Body of pancreas (tissue), 4 donors: ENCODE data around the gene PATJ.

Experiments
- POLR2A ChIP-seq, 3 donors: fragments of 450-650 bp; IDR thresholded peaks; one replicate each; pipeline ENCODE4 v1.6.1; 2016; ENCODE audit warnings: antibody characterized with exemption in 3 of 3, mild to moderate bottlenecking in 2 of 3
- TF ChIP-seq, protein P1 (sequence below), 7 experiments: fragments of 450-650 bp in 4 of 7; fragments of 200-600 bp in 3 of 7; sonication (generic) in 3 of 7; IDR thresholded peaks; one replicate each; pipeline ENCODE4 v1.5.1; 2016 to 2019; ENCODE audit warnings: antibody characterized with exemption in 7 of 7

DNA sequence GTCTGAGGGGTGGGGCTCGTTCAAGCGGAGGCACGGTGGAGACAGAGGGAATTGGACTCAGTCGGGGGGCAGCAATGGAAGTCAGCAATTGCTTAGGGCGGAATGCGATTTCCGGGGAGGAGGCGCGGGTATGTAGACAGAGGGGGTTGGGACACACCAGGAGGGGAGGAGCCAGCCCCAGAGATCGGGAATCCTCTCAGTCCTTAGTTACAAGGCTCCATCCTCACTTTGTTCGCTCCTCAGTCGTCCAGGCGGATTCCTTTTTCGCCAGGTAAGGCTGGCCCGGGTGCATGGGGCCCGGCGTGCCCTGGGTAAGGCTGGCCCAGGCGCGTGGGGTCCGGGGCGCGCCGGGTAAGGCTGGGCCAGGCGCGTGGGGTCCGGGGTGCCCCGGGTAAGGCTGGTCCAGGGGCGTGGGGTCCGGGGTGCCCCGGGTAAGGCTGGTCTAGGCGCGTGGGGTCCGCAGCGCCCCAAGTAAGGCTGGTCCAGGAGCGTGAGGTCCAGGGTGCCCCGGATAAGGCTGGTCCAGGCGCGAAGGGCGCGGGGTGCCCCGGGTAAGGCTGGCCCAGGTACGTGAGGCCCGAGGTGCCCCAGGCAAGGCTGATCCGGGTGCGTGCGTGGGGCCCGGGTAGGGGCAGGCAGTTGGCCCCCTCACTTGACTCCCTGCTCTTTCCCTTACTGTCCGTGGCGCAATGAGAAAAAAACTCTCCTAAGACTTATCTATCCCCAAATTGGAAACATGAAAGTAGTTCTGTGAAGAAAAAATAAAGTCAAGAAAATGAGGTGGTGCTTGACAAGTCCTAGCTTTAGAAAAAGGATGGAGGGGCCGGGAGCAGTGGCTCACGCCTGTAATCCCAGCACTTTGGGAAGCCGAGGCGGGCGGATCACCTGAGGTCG is 452.6 kb downstream of the PATJ start, which contains the start of gene L1TD1:
- no peak for TF ChIP-seq POLR2A (IDR thresholded peaks at IDR 0.05)
- TF ChIP-seq, protein P1, sequence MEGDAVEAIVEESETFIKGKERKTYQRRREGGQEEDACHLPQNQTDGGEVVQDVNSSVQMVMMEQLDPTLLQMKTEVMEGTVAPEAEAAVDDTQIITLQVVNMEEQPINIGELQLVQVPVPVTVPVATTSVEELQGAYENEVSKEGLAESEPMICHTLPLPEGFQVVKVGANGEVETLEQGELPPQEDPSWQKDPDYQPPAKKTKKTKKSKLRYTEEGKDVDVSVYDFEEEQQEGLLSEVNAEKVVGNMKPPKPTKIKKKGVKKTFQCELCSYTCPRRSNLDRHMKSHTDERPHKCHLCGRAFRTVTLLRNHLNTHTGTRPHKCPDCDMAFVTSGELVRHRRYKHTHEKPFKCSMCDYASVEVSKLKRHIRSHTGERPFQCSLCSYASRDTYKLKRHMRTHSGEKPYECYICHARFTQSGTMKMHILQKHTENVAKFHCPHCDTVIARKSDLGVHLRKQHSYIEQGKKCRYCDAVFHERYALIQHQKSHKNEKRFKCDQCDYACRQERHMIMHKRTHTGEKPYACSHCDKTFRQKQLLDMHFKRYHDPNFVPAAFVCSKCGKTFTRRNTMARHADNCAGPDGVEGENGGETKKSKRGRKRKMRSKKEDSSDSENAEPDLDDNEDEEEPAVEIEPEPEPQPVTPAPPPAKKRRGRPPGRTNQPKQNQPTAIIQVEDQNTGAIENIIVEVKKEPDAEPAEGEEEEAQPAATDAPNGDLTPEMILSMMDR (IDR thresholded peaks at IDR 0.05), result no peak
